ENCODE data around the gene HDGF.
A peak's percentile ranks its signal among the peaks of the same experiment; 100 is the strongest.

The HDGF gene

GRCh38 chr1:156727926-156728598 lies 23.4 kb downstream of the HDGF start, which contains the start of gene METTL25B:
Gene METTL25B, plus strand, starts transcription at chr1:156728469. Its CDS starts 636 bp downstream, at chr1:156729105.
- peak within 1 kb of the TSS; percentile 93 to 99 for H3K4me3 ChIP-seq (ENCODE audit: low read depth in 1 of 2, low read length in 2 of 2)
- H3K27me3 ChIP-seq (ENCODE audit: control insufficient read depth in 1 of 2, insufficient read depth in 2 of 2, low read length in 2 of 2) = no peaks in the 10 kb centered on the region
- H3K9ac ChIP-seq (ENCODE audit: low read length) = peak within 1 kb of the TSS; percentile 100
- H3K9me3 ChIP-seq (ENCODE audit: low read length) = no peaks in the 10 kb centered on the region
- peak within 1 kb of the TSS; percentile 97 for H3K27ac ChIP-seq (ENCODE audit: low read depth, low read length)
- H3K36me3 ChIP-seq (ENCODE audit: insufficient read depth, low read length) = peaks cover 47% of the 10 kb centered on the region
- peaks cover 42% of the 10 kb centered on the region for H3K4me1 ChIP-seq (ENCODE audit: insufficient read depth, low read length)

DNA sequence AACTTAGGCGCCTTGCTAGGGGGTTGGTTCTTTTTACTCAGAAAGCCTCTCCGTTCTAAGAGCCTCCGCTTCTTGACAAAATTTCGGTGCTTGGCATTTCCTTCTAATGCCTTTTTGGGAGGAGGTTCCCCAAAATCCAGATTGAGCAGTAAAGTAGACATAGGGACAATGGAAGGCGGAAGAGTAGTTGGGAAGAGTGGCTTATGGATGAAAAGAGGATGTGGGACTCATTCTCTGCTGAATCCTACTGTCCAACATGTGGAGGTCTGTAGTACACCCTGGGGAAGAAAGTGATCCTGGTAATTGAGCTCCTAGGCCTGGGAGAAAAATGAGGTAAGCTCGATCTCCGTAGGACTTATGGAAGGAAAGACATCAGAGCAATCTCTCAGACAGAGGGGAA lies 24.0 kb downstream of the HDGF start:
- peak overlapping the region; percentile 93 to 99 for H3K4me3 ChIP-seq (ENCODE audit: low read depth in 1 of 2, low read length in 2 of 2)
- no peaks in the 10 kb centered on the region for H3K9me3 ChIP-seq (ENCODE audit: low read length)
- H3K4me1 ChIP-seq (ENCODE audit: insufficient read depth, low read length) = peaks cover 42% of the 10 kb centered on the region
- H3K9ac ChIP-seq (ENCODE audit: low read length) = peak overlapping the region; percentile 95
- peaks cover 46% of the 10 kb centered on the region for H3K36me3 ChIP-seq (ENCODE audit: insufficient read depth, low read length)
- peak overlapping the region; percentile 97 for H3K27ac ChIP-seq (ENCODE audit: low read depth, low read length)
- H3K27me3 ChIP-seq (ENCODE audit: control insufficient read depth in 1 of 2, insufficient read depth in 2 of 2, low read length in 2 of 2) = no peaks in the 10 kb centered on the region

- peaks cover 42% of the 10 kb centered on the region for H3K4me1 ChIP-seq (ENCODE audit: insufficient read depth, low read length)
- peaks cover 41% of the 10 kb centered on the region for H3K36me3 ChIP-seq (ENCODE audit: insufficient read depth, low read length)
- H3K4me3 ChIP-seq (ENCODE audit: low read depth in 1 of 2, low read length in 2 of 2) = peak overlapping the region; percentile 27 to 99
- H3K9ac ChIP-seq (ENCODE audit: low read length) = peak overlapping the region; percentile 95
- H3K27me3 ChIP-seq (ENCODE audit: control insufficient read depth in 1 of 2, insufficient read depth in 2 of 2, low read length in 2 of 2) = no peaks in the 10 kb centered on the region
- H3K9me3 ChIP-seq (ENCODE audit: low read length) = no peaks in the 10 kb centered on the region
- no peak overlapping the region for H3K27ac ChIP-seq (ENCODE audit: low read depth, low read length)
These were observed 24.8 kb downstream of the HDGF start for GRCh38 chr1:156726549-156727226.

- Histone ChIP-seq H3K27me3 (ENCODE audit: control insufficient read depth in 1 of 2, insufficient read depth in 2 of 2, low read length in 2 of 2) (no peaks in the 10 kb centered on the region), H3K36me3 (ENCODE audit: insufficient read depth, low read length) (peaks cover 50% of the 10 kb centered on the region), H3K9me3 (ENCODE audit: low read length) (no peaks in the 10 kb centered on the region), H3K27ac (ENCODE audit: low read depth, low read length) (peak overlapping the region; percentile 68), H3K9ac (ENCODE audit: low read length) (peak overlapping the region; percentile 66), H3K4me3 (ENCODE audit: low read depth in 1 of 2, low read length in 2 of 2) (peak overlapping the region; percentile 32 to 99), H3K4me1 (ENCODE audit: insufficient read depth, low read length) (peaks cover 42% of the 10 kb centered on the region)
These were observed 25.7 kb downstream of the HDGF start for GRCh38 chr1:156725683-156726280.

DNA sequence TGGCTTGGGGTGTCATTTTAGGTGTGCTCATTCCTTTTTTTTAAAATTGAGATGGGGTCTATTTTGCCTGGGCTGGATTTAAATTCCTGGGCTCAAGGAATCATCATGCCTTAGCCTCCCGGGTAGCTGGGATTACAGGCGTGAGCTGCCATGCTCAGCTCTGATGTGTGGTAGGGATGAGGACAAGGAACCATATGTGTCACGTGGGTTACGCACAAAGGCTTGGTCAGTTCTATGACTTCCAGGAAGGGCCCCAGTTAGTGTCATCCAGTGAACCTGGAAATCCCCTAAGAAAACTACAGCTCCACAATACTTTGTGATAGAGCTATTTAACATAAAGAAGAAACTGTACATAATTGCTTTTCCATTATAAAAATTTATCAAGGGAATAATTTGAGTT lies 29.9 kb downstream of the HDGF start:
- H3K4me1 ChIP-seq (ENCODE audit: insufficient read depth, low read length) = peaks cover 21% of the 10 kb centered on the region
- no peak overlapping the region for H3K4me3 ChIP-seq (ENCODE audit: low read depth in 1 of 2, low read length in 2 of 2)
- no peak overlapping the region for H3K9ac ChIP-seq (ENCODE audit: low read length)
- H3K27ac ChIP-seq (ENCODE audit: low read depth, low read length) = no peak overlapping the region
- H3K9me3 ChIP-seq (ENCODE audit: low read length) = no peaks in the 10 kb centered on the region
- no peaks in the 10 kb centered on the region for H3K27me3 ChIP-seq (ENCODE audit: control insufficient read depth in 1 of 2, insufficient read depth in 2 of 2, low read length in 2 of 2)
- peaks cover 45% of the 10 kb centered on the region for H3K36me3 ChIP-seq (ENCODE audit: insufficient read depth, low read length)

DNA sequence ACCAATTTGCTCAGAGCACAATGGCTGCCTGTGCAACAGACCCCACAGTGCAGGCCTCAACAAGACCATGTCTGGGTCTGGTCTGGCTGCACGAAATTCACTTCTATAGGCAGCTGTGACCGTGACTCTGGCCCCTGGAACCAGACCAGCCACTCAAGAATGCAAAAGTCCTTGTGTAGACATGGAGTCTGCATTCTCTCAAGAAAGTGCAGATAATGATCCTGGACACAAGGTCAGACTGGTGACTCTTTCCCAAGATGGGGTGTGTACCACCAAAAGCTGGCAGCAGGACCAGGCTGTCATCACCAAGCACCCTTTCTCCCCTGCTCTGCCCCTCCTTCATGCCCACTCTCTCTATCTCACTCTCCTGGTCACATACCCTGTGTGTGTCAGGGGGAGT lies 30.3 kb downstream of the HDGF start:
- Histone ChIP-seq H3K4me1 (ENCODE audit: insufficient read depth, low read length) (peaks cover 17% of the 10 kb centered on the region), H3K9ac (ENCODE audit: low read length) (no peak overlapping the region), H3K4me3 (ENCODE audit: low read depth in 1 of 2, low read length in 2 of 2) (no peak overlapping the region), H3K27ac (ENCODE audit: low read depth, low read length) (no peak overlapping the region), H3K27me3 (ENCODE audit: control insufficient read depth in 1 of 2, insufficient read depth in 2 of 2, low read length in 2 of 2) (no peaks in the 10 kb centered on the region), H3K9me3 (ENCODE audit: low read length) (no peaks in the 10 kb centered on the region), H3K36me3 (ENCODE audit: insufficient read depth, low read length) (peaks cover 42% of the 10 kb centered on the region)

GRCh38 chr1:156717351-156717750 lies 34.1 kb downstream of the HDGF start:
- Histone ChIP-seq H3K9ac (ENCODE audit: low read length) (no peak overlapping the region), H3K9me3 (ENCODE audit: low read length) (no peaks in the 10 kb centered on the region), H3K4me3 (ENCODE audit: low read depth in 1 of 2, low read length in 2 of 2) (no peak overlapping the region), H3K27ac (ENCODE audit: low read depth, low read length) (no peak overlapping the region), H3K27me3 (ENCODE audit: control insufficient read depth in 1 of 2, insufficient read depth in 2 of 2, low read length in 2 of 2) (no peaks in the 10 kb centered on the region), H3K4me1 (ENCODE audit: insufficient read depth, low read length) (peaks cover 6% of the 10 kb centered on the region), H3K36me3 (ENCODE audit: insufficient read depth, low read length) (peaks cover 11% of the 10 kb centered on the region)

DNA sequence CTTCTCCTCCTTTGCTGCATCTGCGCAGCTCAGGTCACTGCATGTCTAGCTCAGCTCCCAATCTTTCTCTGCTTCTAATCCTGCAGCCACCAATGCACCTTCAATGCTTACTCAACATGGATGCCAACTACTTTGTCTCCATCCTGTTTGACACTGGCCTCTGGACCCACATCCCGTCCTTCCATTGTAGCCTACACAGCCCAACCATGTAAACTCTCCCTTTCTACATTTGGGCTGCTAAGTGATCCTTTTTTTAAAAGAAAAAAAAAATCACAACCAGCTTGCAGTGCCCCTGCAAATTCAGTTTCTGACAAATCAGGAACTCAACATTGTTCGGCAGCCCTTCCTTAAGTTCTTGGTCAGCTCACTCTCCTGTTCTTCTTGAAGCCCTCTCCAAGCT lies 36.6 kb downstream of the HDGF start:
- H3K27me3 ChIP-seq (ENCODE audit: control insufficient read depth in 1 of 2, insufficient read depth in 2 of 2, low read length in 2 of 2) = no peaks in the 10 kb centered on the region
- H3K36me3 ChIP-seq (ENCODE audit: insufficient read depth, low read length) = no peaks in the 10 kb centered on the region
- H3K9ac ChIP-seq (ENCODE audit: low read length) = no peak overlapping the region
- no peak overlapping the region for H3K27ac ChIP-seq (ENCODE audit: low read depth, low read length)
- no peaks in the 10 kb centered on the region for H3K9me3 ChIP-seq (ENCODE audit: low read length)
- peaks cover 32% of the 10 kb centered on the region for H3K4me1 ChIP-seq (ENCODE audit: insufficient read depth, low read length)
- no peak overlapping the region for H3K4me3 ChIP-seq (ENCODE audit: low read depth in 1 of 2, low read length in 2 of 2)

GRCh38 chr1:156712626-156713025 lies 38.8 kb downstream of the HDGF start:
- Histone ChIP-seq H3K27ac (ENCODE audit: low read depth, low read length) (no peak overlapping the region), H3K36me3 (ENCODE audit: insufficient read depth, low read length) (no peaks in the 10 kb centered on the region), H3K9me3 (ENCODE audit: low read length) (no peaks in the 10 kb centered on the region), H3K27me3 (ENCODE audit: control insufficient read depth in 1 of 2, insufficient read depth in 2 of 2, low read length in 2 of 2) (no peaks in the 10 kb centered on the region), H3K4me3 (ENCODE audit: low read depth in 1 of 2, low read length in 2 of 2) (no peak overlapping the region), H3K9ac (ENCODE audit: low read length) (no peak overlapping the region), H3K4me1 (ENCODE audit: insufficient read depth, low read length) (peaks cover 46% of the 10 kb centered on the region)

GRCh38 chr1:156711011-156711817 lies 40.3 kb downstream of the HDGF start:
- no peak overlapping the region for H3K4me3 ChIP-seq (ENCODE audit: low read depth in 1 of 2, low read length in 2 of 2)
- no peak overlapping the region for H3K9ac ChIP-seq (ENCODE audit: low read length)
- H3K27me3 ChIP-seq (ENCODE audit: control insufficient read depth in 1 of 2, insufficient read depth in 2 of 2, low read length in 2 of 2) = no peaks in the 10 kb centered on the region
- H3K36me3 ChIP-seq (ENCODE audit: insufficient read depth, low read length) = no peaks in the 10 kb centered on the region
- H3K27ac ChIP-seq (ENCODE audit: low read depth, low read length) = peak overlapping the region; percentile 56
- peaks cover 54% of the 10 kb centered on the region for H3K4me1 ChIP-seq (ENCODE audit: insufficient read depth, low read length)
- H3K9me3 ChIP-seq (ENCODE audit: low read length) = no peaks in the 10 kb centered on the region
